GM12873 (cell line): ENCODE results near the gene MMS22L.

ENCODE experiments used
- TF ChIP-seq, protein P1 (sequence below): IDR thresholded peaks from 2 replicates; pipeline ENCODE4 v1.5.1; 2012; ENCODE audit warnings: low read depth, mild to moderate bottlenecking, moderate library complexity, low read length, control low read depth; ENCODE audit not compliant: insufficient read depth; ENCODE audit errors: missing control alignments

Gene MMS22L

DNA sequence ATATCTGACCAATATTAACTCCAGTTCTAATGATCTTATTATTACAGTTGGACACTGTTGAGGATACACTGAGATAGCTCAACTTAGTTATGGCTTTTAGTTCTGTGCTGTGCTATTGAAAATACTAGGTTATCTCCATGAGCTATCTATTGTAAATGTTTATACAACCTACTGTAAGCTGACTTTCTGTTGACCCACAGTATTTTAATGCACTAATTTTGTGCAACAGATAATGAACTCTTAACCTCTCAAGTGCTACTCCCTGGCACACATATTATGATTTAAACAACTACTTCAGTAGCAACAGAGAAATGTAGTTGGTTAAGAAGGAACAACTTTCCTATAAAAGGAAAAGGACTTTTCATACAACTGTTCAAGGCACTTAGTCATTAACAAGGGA is 5.2 kb upstream of the MMS22L start:
- TF ChIP-seq, protein P1, sequence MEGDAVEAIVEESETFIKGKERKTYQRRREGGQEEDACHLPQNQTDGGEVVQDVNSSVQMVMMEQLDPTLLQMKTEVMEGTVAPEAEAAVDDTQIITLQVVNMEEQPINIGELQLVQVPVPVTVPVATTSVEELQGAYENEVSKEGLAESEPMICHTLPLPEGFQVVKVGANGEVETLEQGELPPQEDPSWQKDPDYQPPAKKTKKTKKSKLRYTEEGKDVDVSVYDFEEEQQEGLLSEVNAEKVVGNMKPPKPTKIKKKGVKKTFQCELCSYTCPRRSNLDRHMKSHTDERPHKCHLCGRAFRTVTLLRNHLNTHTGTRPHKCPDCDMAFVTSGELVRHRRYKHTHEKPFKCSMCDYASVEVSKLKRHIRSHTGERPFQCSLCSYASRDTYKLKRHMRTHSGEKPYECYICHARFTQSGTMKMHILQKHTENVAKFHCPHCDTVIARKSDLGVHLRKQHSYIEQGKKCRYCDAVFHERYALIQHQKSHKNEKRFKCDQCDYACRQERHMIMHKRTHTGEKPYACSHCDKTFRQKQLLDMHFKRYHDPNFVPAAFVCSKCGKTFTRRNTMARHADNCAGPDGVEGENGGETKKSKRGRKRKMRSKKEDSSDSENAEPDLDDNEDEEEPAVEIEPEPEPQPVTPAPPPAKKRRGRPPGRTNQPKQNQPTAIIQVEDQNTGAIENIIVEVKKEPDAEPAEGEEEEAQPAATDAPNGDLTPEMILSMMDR: no peak

DNA sequence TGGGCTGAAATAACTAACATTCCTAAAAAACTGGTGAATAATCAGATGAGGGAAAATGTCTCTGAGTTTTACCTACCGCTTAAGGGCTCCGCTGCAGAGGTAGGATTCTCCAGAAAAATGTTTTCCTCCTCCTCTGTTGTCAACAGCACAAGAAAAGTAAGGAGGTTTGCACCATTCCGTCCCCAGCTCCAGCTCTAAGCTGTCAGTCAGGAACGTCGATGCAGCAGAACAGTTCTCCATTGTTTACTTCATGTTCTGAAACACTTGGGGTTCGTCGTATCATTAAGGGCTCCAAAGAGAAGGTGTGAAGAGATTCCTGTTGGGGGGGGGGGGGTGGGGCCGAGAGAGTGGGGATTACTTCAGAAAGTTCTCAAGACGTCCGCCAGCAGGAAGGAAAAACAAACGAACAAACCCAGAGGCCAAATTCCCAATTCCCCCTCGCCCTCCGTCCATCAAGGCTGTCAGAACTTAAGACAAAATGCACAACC is 734 bp downstream of the MMS22L start:
- TF ChIP-seq, protein P1: no peak

DNA sequence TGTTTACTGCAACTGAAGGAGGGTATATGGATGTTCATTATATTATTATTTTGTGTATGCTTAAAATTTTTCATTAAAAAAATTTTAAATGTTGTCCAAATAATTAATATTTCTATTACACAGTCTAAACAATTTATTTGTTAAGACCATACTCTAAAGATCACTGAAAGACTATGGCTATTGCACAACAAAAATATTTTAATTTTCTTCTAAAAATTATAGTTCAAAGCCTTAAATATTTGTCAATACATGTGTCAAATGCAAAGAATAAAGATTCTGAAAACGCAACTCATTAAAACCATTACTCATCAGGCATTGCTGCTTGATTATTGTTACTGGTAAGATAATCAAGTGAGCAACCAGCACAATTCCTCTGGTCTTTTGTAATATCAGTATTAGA is 2.2 kb downstream of the MMS22L start:
- TF ChIP-seq, protein P1: no peak

DNA sequence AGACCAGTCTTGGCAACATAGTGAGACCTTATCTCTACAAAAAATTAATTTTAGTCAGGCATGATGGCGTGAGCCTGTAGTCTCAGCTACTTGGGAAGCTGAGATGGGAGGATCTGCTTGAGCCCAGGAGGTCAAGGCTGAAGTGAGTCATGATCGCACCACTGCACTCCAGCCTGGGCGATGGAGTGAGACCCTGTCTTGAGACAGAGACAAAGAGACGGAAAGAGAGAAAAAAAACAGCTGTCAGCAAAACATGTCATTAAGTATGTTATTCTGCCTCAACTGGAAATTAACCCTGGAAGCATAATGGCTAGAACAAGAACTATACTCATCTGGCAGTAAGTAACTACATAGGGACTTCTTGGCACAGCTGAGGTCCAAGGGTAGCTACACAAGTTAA is 7.2 kb downstream of the MMS22L start:
- TF ChIP-seq, protein P1: no peak

DNA sequence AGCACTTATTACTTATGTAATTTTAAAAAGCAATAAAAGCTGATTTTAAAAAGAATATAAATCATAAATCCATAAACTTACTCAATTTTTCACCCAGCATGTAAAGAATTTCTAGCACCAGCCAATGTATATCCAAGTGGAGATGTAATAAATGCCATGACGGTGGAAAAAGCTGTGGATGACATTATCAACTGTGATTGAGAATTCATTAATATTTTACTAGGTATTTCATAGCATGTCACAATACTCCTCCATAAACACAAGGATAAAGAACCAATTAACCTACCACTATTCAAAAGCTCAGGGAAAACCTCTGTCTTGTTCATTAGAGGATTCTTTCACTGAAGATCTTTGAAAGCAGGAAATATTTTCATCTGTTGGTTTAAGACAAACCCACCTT is 13.2 kb downstream of the MMS22L start:
- TF ChIP-seq, protein P1: no peak

DNA sequence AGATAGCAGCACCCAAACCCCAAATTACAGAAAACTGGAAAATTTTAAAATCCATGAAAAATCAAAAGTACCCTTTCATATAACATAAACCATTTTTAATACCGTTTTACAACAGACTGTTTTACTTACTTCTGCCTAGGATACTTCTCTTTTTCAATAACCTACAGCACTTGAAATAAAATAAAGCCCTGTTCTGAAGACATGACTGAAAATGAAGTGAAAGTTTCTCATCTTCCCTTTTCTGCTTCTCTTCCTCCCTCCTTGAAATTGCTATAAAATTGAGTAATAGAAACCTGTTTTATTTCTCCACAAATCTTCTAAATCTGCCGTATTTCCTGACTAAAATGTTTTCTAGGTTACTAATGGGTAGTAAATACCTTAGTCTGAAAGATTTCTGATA is 20.3 kb downstream of the MMS22L start:
- TF ChIP-seq, protein P1: no peak

DNA sequence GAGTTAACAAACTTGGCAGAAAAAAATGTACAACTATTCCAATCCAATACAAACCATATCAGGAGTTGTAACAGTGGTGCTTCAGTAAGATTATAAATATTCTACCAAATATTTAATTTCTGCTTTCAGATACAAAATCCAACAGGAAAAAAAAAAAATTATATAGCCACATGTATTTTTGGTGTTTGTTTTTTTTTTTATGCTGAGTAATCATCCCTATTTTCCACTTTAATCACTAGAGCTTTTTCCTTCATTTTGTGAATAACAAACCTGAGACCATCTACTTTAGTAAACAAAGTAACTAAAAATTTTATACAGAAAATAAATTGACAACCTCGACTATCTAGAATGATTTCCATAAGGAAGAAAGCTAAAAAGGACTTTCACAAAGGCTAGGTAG is 36.2 kb downstream of the MMS22L start:
- TF ChIP-seq, protein P1: no peak
